Measurements from ENCODE around the gene TIMM17A.

TIMM17A gene

GRCh38 chr1:201983380-201983805, 28.1 kb downstream of the TIMM17A start:
- no peak for DNase-seq (ENCODE audit: low read depth in 2 of 2)

- no peak for DNase-seq (ENCODE audit: low read depth in 2 of 2)
Observed at GRCh38 chr1:201984446-201984845, 29.1 kb downstream of the TIMM17A start.

GRCh38 chr1:201985355-201985754, 30.1 kb downstream of the TIMM17A start:
- DNase-seq (ENCODE audit: low read depth in 2 of 2), result no peak

- no peak for DNase-seq (ENCODE audit: low read depth in 2 of 2)
Observed at GRCh38 chr1:201988601-201989000, 33.3 kb downstream of the TIMM17A start.

GRCh38 chr1:201989354-201990128, 34.2 kb downstream of the TIMM17A start:
- DNase-seq (ENCODE audit: low read depth in 2 of 2), result no peak

GRCh38 chr1:201990427-201990826, 35.1 kb downstream of the TIMM17A start:
- DNase-seq (ENCODE audit: low read depth in 2 of 2), result no peak

GRCh38 chr1:201999625-202000238, 44.4 kb downstream of the TIMM17A start:
- no peak for DNase-seq (ENCODE audit: low read depth in 2 of 2)

- no peak for DNase-seq (ENCODE audit: low read depth in 2 of 2)
Observed at GRCh38 chr1:202002507-202002906, 47.2 kb downstream of the TIMM17A start.

- no peak for DNase-seq (ENCODE audit: low read depth in 2 of 2)
Observed at GRCh38 chr1:202004711-202005110, 49.4 kb downstream of the TIMM17A start.

GRCh38 chr1:202005958-202006357, 50.7 kb downstream of the TIMM17A start:
- no peak for DNase-seq (ENCODE audit: low read depth in 2 of 2)

- DNase-seq (ENCODE audit: low read depth in 2 of 2), result no peak
Observed at GRCh38 chr1:202007304-202007703, 52.0 kb downstream of the TIMM17A start.

- no peak for DNase-seq (ENCODE audit: low read depth in 2 of 2)
Observed at GRCh38 chr1:202007805-202008489, 52.6 kb downstream of the TIMM17A start.

- DNase-seq (ENCODE audit: low read depth in 2 of 2), result peak; percentile 32 to 48
Observed at GRCh38 chr1:202009326-202010179, 54.2 kb downstream of the TIMM17A start.

- DNase-seq (ENCODE audit: low read depth in 2 of 2), result no peak
Observed at GRCh38 chr1:202010180-202011015, 55.1 kb downstream of the TIMM17A start, which contains the start of gene ELF3. TSS of gene ELF3 (plus strand) at chr1:202010587. CDS start at chr1:202011137, 550 bp downstream.

- DNase-seq (ENCODE audit: low read depth in 2 of 2), result no peak
Observed at GRCh38 chr1:202011994-202012393, 56.7 kb downstream of the TIMM17A start.

GRCh38 chr1:202012544-202013478, 57.5 kb downstream of the TIMM17A start:
- DNase-seq (ENCODE audit: low read depth in 2 of 2), result no peak

- no peak for DNase-seq (ENCODE audit: low read depth in 2 of 2)
Observed at GRCh38 chr1:202013603-202014002, 58.3 kb downstream of the TIMM17A start.

GRCh38 chr1:202014060-202014459, 58.8 kb downstream of the TIMM17A start:
- no peak for DNase-seq (ENCODE audit: low read depth in 2 of 2)

- DNase-seq (ENCODE audit: low read depth in 2 of 2), result no peak
Observed at GRCh38 chr1:202014915-202015661, 59.8 kb downstream of the TIMM17A start.
